Keratinocyte (primary cell): ENCODE data around the gene WNK2. TPM values are rescaled to one million over a fixed set of nuclear protein-coding genes. Genes with fewer than 3 reads are reported as not detected.

Source experiments
- DNase-seq: peaks from one replicate; pipeline ENCODE4 v3.0.0-alpha.2; 2011; ENCODE audit warnings: low read depth, missing footprints, low spot score
- FAIRE-seq: peaks from 2 replicates; lab custom pipeline; 2011; peaks lifted over from hg19 to GRCh38; lab: Jason Lieb, UNC
- H2AFZ ChIP-seq: 2 replicates; pipeline ENCODE4 v1.6.0; 2012; ENCODE audit warnings: low read length, control low read depth, inconsistent platforms; ENCODE audit not compliant: control insufficient read depth
- H3K27ac ChIP-seq: 2 replicates; pipeline ENCODE4 v1.5.1; 2011; ENCODE audit warnings: low read length; ENCODE audit not compliant: control insufficient read depth, insufficient read depth
- H3K27me3 ChIP-seq: 3 replicates; pipeline ENCODE4 v1.6.0; 2011; ENCODE audit warnings: low read length; ENCODE audit not compliant: control insufficient read depth, insufficient read depth; ENCODE audit errors: extremely low read depth
- H3K36me3 ChIP-seq, 2 experiments: 2 replicates in 1 of 2; 3 replicates in 1 of 2; pipeline ENCODE4 v1.5.1; 2011; ENCODE audit warnings: low read length in 2 of 2, mild to moderate bottlenecking in 1 of 2; ENCODE audit not compliant: control insufficient read depth in 2 of 2, insufficient read depth in 2 of 2; ENCODE audit errors: extremely low read depth in 1 of 2
- H3K4me1 ChIP-seq: 3 replicates; pipeline ENCODE4 v1.5.1; 2011; ENCODE audit warnings: low read length; ENCODE audit not compliant: control insufficient read depth, insufficient read depth; ENCODE audit errors: extremely low read depth
- H3K4me2 ChIP-seq: 3 replicates; pipeline ENCODE4 v1.6.0; 2011; ENCODE audit warnings: low read depth, low read length; ENCODE audit not compliant: control insufficient read depth, insufficient read depth; ENCODE audit errors: extremely low read depth
- H3K4me3 ChIP-seq, 3 experiments: fragments of 200-600 bp in 1 of 3; sonication (generic) in 1 of 3; 2 replicates in 2 of 3; 3 replicates in 1 of 3; pipeline ENCODE4 v1.5.1; 2011 to 2016; ENCODE audit warnings: low read length in 3 of 3, mild to moderate bottlenecking in 3 of 3, control low read depth in 2 of 3, inconsistent platforms in 1 of 3, low read depth in 1 of 3, mixed read lengths in 1 of 3, mixed run types in 1 of 3, moderate library complexity in 1 of 3; ENCODE audit not compliant: control insufficient read depth in 2 of 3, insufficient read depth in 2 of 3; ENCODE audit errors: extremely low read depth in 1 of 3
- H3K79me2 ChIP-seq: 2 replicates; pipeline ENCODE4 v1.6.0; 2012; ENCODE audit warnings: low read length; ENCODE audit not compliant: control insufficient read depth, insufficient read depth
- H3K9ac ChIP-seq: 3 replicates; pipeline ENCODE4 v1.6.0; 2011; ENCODE audit warnings: low read length; ENCODE audit not compliant: control insufficient read depth, insufficient read depth; ENCODE audit errors: extremely low read depth
- H3K9me1 ChIP-seq: 3 replicates; pipeline ENCODE4 v1.6.0; 2011; ENCODE audit warnings: low read length; ENCODE audit not compliant: control insufficient read depth, insufficient read depth; ENCODE audit errors: extremely low read depth
- H3K9me3 ChIP-seq: 2 replicates; pipeline ENCODE4 v1.5.1; 2012; ENCODE audit warnings: low read depth, low read length; ENCODE audit not compliant: control insufficient read depth
- H4K20me1 ChIP-seq: 3 replicates; pipeline ENCODE4 v1.6.0; 2011; ENCODE audit warnings: low read length; ENCODE audit not compliant: control insufficient read depth, insufficient read depth; ENCODE audit errors: extremely low read depth
- CTCF ChIP-seq, 3 experiments: IDR thresholded peaks in 1 of 3; conservative IDR thresholded peaks in 1 of 3; optimal IDR thresholded peaks in 1 of 3; 2 replicates in 2 of 3; 3 replicates in 1 of 3; pipeline versions ENCODE3 to v1.5.1; 2011; ENCODE audit warnings: low read length in 3 of 3, mild to moderate bottlenecking in 3 of 3, moderate library complexity in 2 of 3, control low read depth in 1 of 3, inconsistent platforms in 1 of 3; ENCODE audit not compliant: insufficient read depth in 2 of 3; ENCODE audit errors: extremely low read depth in 1 of 3
- EZH2 ChIP-seq: IDR thresholded peaks from one replicate; pipeline ENCODE4 v1.6.1; 2012; ENCODE audit warnings: inconsistent platforms, mild to moderate bottlenecking, low read length, moderate library complexity
- dilution Hi-C: fragments of 300-500 bp; cut with MboI; formaldehyde crosslinking; loops from one replicate; pipeline ENCODE4 v1.7.0; 2020; ENCODE audit warnings: low sequenced_read_pairs; ENCODE audit not compliant: extremely low pct_ligation_motif_present
- polyA plus RNA-seq, 5 experiments: library from polyadenylated mRNA; depleted of rRNA in 3 of 5; stranded (reverse) in 3 of 5; stranded (forward) in 1 of 5; unstranded in 1 of 5; fragments of >200 nt; gene quantifications; 1 replicate in 1 of 5; 2 replicates in 3 of 5; 3 replicates in 1 of 5; pipeline versions ENCODE4 v1.2.1 to v1.2.3, GENCODE V29; 2011 to 2012; ENCODE audit warnings: missing spikeins in 2 of 5, low read depth in 1 of 5, low replicate concordance in 1 of 5

The WNK2 gene
- polyA plus RNA-seq, 1 donor (not counting 4 experiments of a cell fraction or from before 2014, with no cell fraction given) = not detected

- Histone ChIP-seq H3K9me1 (no peaks in the 10 kb centered on the region), H4K20me1 (no peaks in the 10 kb centered on the region), H2AFZ (no peak overlapping the region), H3K27me3 (peaks cover 20% of the 10 kb centered on the region), H3K9me3 (no peaks in the 10 kb centered on the region), H3K79me2 (no peaks in the 10 kb centered on the region), H3K36me3 (no peaks in the 10 kb centered on the region), H3K9ac (no peak overlapping the region), H3K4me3 (no peak overlapping the region), H3K27ac (no peak overlapping the region), H3K4me2 (no peak overlapping the region), H3K4me1 (no peaks in the 10 kb centered on the region)
- FAIRE-seq (no peak), DNase-seq (no peak)
- no peak for TF ChIP-seq CTCF (optimal IDR thresholded peaks at IDR 0.05 in 1 of 3, IDR thresholded peaks at IDR 0.05 in 1 of 3, conservative IDR thresholded peaks at IDR 0.05 in 1 of 3; ENCODE audit: extremely low read depth in 1 of 3, insufficient read depth in 2 of 3, low read length in 3 of 3)
- no peak for TF ChIP-seq EZH2
- dilution Hi-C loops = no loop called here
Observed at GRCh38 chr9:93177676-93178075, 6.3 kb upstream of the WNK2 start.

DNA sequence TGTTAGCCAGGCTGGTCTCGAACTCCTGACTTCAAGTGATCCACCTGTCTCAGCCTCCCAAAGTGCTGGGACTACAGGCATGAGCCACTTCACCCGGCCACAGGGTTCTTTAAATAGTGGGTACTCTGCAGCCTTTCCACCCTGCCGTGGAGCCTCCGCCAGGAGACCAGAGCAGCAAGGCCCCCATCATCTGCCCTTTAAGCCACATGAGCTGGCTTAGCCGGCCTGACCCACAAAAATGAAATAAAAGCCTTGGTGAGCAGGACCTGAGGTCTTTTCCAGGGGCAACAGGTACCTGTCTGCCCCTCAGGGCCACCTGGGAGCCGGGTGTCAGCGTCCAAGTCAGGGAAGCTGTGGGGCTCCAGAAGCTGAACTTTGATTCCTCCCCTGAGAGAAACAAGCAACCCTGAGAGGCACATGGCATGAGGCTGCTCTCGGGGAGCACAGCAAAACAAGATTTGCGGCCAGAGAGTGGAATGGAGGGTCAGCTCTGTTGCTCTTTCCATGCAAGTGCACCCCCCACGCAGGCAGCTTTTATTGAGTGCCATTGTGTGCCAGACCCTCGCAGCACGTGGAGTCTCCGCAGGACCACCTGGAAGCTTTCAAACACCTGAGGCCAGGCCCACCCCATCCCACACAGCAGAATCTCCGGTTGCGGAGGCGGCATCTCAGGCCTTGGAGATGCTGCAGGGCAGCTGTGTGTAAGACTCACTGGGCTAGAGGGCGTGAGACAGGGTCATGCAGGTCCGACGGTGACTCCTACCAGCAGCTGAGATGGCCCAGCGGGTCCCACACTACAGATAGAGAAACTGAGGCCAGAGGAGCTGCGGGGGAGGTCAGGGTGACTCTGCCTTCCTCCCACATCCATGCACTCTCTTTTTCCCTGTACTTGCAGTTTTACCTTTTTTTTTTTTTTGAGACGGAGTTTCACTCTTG lies 4.8 kb upstream of the WNK2 start:
- H3K27me3 ChIP-seq = peaks cover 33% of the 10 kb centered on the region
- no peaks in the 10 kb centered on the region for H3K9me1 ChIP-seq
- H3K36me3 ChIP-seq = no peaks in the 10 kb centered on the region
- no peaks in the 10 kb centered on the region for H3K79me2 ChIP-seq
- H3K4me3 ChIP-seq = no peak overlapping the region
- no peak for DNase-seq
- dilution Hi-C loops = no loop called here
- no peaks in the 10 kb centered on the region for H3K4me1 ChIP-seq
- TF ChIP-seq CTCF (optimal IDR thresholded peaks at IDR 0.05 in 1 of 3, IDR thresholded peaks at IDR 0.05 in 1 of 3, conservative IDR thresholded peaks at IDR 0.05 in 1 of 3; ENCODE audit: extremely low read depth in 1 of 3, insufficient read depth in 2 of 3, low read length in 3 of 3) = no peak
- no peak for TF ChIP-seq EZH2
- no peak for FAIRE-seq
- H3K9ac ChIP-seq = no peak overlapping the region
- H2AFZ ChIP-seq = no peak overlapping the region
- no peak overlapping the region for H3K4me2 ChIP-seq
- H3K27ac ChIP-seq = no peak overlapping the region
- no peaks in the 10 kb centered on the region for H3K9me3 ChIP-seq
- H4K20me1 ChIP-seq = no peaks in the 10 kb centered on the region
